BJ (cell line): ENCODE results near the gene MTHFD1L. TPM values are rescaled to one million over a fixed set of nuclear protein-coding genes. Genes with fewer than 3 reads are reported as not detected.

Experiments used
- polyA plus RNA-seq: library from polyadenylated mRNA; depleted of rRNA; stranded (reverse); fragments of >200 nt; gene quantifications from 2 replicates; pipeline ENCODE4 v1.2.3, GENCODE V29; 2011
- small RNA-seq: library from RNA; depleted of rRNA; stranded (forward); fragments of <200 nt; gene quantifications from one replicate; pipeline ENCODE3, GENCODE V24; 2012; ENCODE audit warnings: low replicate concordance, low read depth; ENCODE audit not compliant: insufficient read length

MTHFD1L gene
- polyA plus RNA-seq, 1 experiment = 58.9 TPM

Small RNA genes lying within 50 kb of the gene (small RNA-seq; reads per million reads assigned to genes)
- gene RNU6-302P = not detected
